Measurements from ENCODE around the gene RAB34.

Gene RAB34

GRCh38 chr17:28728364-28729200, 10.9 kb upstream of the RAB34 start, which contains the start of gene NEK8:
Gene NEK8, plus strand, starts transcription at chr17:28728788. Its CDS starts 26 bp downstream, at chr17:28728814.
- in situ Hi-C loops (cut with HindIII; ENCODE audit: low sequenced_read_pairs) = loop anchor here (10.0 kb wide), 1 partner anchor 206 kb away; no protein-coding TSS in a partner anchor

DNA sequence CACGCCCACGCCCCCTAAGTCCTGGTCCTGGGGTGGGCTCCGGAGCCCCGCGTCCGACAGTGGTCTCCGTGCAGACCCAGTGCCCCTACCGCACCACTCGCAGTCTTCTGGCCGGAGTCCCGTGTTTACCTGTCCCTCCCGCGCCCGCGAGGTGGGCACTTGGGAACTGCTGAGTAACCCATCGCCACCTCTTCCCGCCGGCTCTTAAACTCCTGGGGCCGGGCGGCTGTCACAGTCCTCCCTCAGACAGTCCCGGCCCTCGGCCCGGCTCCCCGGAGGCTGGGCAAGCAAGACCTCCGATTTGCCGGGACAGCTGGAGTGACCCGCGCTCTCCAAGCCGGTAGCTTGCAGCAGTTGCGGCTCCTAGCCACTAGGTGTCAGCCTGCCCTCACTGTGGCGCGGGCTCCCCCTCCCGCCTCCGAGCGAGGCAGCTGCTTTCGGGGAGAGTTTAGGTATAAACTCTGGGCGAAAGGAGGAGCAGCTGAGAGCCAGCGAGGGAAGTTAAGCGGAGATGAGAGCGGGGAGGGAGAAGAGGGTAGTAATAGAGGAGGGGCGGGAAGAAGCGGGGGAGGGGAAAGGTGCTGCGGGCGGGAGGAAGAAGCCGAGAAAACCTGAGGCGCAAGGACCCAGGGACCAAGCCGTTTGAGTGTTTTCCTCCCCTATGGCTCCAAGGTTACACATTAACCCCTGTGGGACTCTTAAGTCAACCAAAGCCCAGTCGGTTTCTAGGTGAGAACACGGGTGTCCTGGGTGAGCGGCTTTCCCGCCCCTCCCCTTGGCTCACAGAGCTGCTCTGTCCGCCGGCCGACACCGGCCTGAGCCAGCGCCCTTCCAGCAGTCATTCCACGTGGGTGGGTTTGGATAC, 9.2 kb upstream of the RAB34 start:
- in situ Hi-C loops (cut with HindIII; ENCODE audit: low sequenced_read_pairs) = loop anchor here (10.0 kb wide), 1 partner anchor 208 kb away; no protein-coding TSS in a partner anchor

- in situ Hi-C loops (cut with HindIII; ENCODE audit: low sequenced_read_pairs) = loop anchor here (10.0 kb wide), 1 partner anchor 209 kb away; no protein-coding TSS in a partner anchor
Observed at GRCh38 chr17:28726226-28726626, 8.6 kb upstream of the RAB34 start, which contains the start of gene TLCD1. Gene TLCD1, minus strand, starts transcription at chr17:28726233. Its CDS starts 136 bp downstream, at chr17:28726097.

DNA sequence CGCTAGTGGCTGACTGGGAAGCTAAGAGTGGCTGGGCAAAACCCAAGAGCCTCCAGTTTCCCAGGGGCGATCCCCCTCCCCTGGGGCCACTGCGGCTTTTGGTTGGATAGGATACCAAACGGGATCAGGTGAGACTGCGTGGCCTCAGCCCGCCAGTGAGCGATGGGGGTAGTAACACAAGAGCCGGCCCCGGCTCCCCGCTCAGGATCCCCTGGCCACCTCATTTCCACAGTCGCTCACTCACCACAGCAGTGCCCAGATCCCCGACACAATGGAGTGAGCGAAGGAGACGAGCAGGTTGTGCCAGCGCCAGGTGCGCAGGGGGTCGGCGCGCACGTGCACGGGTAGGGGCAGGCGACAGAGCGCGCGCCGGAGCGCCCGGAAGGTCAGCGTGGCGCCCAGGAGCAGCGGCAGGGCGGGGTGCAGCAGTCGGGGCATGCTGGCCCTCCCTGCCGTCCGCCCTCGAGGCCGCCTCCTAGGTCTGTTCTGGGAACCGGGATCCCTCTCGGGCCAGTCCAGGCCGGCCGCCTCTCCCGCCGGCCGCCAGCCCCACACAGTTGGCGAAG, 8.1 kb upstream of the RAB34 start:
- in situ Hi-C loops (cut with HindIII; ENCODE audit: low sequenced_read_pairs) = loop anchor here (10.0 kb wide), 1 partner anchor 209 kb away; no protein-coding TSS in a partner anchor

- in situ Hi-C loops (cut with HindIII; ENCODE audit: low sequenced_read_pairs) = loop anchor here (10.0 kb wide), 1 partner anchor 210 kb away; no protein-coding TSS in a partner anchor
Observed at GRCh38 chr17:28725166-28725659, 7.5 kb upstream of the RAB34 start.

GRCh38 chr17:28724500-28725165, 7.0 kb upstream of the RAB34 start:
- in situ Hi-C loops (cut with HindIII; ENCODE audit: low sequenced_read_pairs) = loop anchor here (10.0 kb wide), 1 partner anchor 210 kb away; no protein-coding TSS in a partner anchor

GRCh38 chr17:28723836-28724499, 6.3 kb upstream of the RAB34 start:
- in situ Hi-C loops (cut with HindIII; ENCODE audit: low sequenced_read_pairs) = loop anchor here (10.0 kb wide), 1 partner anchor 211 kb away; no protein-coding TSS in a partner anchor

DNA sequence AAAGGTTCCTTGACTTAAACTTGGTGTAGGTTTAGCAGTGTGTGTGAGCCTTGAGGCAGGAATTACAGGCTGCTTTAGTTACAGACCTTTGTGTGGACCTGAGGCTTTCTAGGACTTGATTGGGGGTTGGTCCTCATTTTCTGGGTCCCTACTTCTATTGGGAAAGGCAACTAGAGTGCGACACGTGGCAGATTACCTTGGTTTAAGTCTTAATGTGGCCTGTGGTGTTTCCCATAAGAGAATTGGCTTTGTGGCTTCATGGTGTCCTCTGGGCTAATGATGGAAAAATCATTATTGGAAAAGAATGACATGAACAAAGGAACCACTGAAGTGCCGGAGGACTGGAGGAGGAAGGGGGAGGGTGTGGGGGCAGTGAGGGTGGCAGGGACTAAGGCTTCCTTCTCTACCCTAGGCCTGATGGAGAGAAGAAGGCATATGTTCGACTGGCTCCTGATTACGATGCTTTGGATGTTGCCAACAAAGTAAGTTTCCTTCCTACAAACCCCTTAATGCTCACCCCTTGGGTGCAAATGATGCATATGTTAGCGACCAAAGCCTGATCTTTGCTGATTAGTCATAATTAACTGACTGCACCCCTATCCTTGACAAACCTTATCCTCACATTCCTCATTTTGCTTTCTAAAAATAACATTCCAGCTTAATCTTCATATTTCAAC, 5.6 kb upstream of the RAB34 start:
- in situ Hi-C loops (cut with HindIII; ENCODE audit: low sequenced_read_pairs) = loop anchor here (10.0 kb wide), 1 partner anchor 212 kb away; no protein-coding TSS in a partner anchor

DNA sequence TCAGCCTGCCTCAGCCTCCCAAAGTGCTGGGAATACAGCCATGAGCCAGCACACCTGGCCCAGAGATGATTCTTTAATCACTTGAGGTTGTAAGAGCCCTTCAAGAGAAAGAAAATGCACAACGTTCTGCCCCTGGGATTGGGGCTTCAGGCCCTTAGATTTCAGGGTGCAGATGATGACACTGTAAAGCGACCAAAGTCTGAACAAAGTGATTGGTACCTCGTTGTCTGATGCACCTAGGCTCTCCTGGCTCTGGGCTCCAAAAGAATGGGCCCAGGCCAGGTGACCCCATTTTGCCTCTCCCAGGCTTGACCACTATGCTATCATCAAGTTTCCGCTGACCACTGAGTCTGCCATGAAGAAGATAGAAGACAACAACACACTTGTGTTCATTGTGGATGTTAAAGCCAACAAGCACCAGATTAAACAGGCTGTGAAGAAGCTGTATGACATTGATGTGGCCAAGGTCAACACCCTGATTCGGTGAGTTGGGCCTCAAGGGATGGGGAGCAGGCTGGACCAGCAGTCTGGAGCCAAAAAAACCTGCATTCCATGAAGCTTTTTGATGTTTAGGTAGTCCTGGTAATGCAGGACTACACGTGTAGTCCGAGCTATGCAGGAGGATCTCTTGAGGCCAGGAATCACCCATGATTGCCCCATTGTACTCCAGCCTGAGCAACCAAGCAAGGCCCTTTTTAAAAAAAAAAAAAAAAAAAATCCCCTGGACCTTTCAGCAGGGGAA, 4.9 kb upstream of the RAB34 start:
- in situ Hi-C loops (cut with HindIII; ENCODE audit: low sequenced_read_pairs) = loop anchor here (10.0 kb wide), 1 partner anchor 212 kb away; no protein-coding TSS in a partner anchor

DNA sequence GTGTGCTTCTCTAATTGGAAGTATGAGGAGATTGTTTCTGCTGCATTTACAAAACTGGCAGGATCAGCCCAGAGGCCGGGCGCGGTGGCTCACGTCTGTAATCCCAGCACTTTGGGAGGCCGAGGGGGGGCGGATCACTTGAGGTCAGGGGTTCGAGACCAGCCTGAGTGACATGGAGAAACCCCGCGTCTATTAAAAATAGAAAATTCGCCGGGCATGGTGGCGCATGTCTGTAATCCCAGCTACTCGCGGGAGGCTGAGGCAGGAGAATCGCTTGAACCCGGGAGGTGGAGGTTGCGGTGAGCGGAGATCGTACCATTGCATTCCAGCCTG, 3.3 kb upstream of the RAB34 start:
- in situ Hi-C loops (cut with HindIII; ENCODE audit: low sequenced_read_pairs) = loop anchor here (10.0 kb wide), 1 partner anchor 214 kb away; no protein-coding TSS in a partner anchor

DNA sequence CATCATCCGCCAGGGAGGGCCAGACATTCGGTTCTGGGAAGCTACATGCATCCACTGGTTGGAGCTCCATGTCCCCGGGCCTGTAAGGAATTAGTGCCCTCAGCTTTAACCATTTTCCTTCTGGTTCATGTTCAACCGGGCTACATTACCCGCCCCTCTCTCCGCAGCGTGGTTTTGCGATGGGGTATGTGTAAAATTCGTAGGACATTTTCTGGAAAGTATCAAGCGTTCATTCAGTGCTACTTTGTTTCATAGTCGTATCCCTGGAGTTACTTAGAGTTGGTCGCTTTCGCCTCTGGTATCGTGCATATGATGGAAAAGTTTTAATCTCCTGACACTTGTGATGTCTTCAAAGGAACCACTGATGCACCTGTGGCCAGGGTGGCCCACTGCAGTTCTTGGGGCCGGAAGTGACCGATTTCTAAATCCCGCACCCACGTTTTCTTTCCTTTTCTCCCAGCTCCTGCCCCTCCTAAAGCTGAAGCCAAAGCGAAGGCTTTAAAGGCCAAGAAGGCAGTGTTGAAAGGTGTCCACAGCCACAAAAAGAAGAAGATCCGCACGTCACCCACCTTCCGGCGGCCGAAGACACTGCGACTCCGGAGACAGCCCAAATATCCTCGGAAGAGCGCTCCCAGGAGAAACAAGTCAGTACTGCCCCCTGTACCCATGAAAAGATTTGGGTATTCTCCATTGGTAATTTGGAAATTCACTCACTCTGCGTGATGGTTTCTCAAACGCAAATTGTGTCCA, 2.8 kb upstream of the RAB34 start:
- in situ Hi-C loops (cut with HindIII; ENCODE audit: low sequenced_read_pairs) = loop anchor here (10.0 kb wide), 1 partner anchor 214 kb away; no protein-coding TSS in a partner anchor

DNA sequence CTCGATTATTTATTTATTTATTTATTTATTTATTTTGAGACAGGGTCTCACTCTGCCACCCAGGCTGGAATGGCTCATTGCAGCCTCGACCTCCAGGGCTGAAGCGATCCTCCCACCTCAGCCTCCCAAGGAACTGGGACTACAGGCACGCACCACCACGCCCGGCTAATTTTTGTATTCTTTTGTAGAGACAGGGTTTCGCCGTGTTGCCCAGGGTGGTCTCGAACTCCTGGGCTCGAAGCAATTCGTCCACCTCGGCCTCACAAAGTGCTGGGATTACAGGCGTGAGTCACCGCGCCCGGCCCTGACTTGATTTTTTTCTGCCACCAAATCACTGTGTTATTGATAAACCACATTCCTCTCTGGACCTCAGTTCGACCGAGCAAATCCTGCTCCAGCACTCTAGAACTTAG, 1.4 kb upstream of the RAB34 start:
- in situ Hi-C loops (cut with HindIII; ENCODE audit: low sequenced_read_pairs) = no loop called here

GRCh38 chr17:28718333-28719020, 809 bp upstream of the RAB34 start:
- in situ Hi-C loops (cut with HindIII; ENCODE audit: low sequenced_read_pairs) = no loop called here

DNA sequence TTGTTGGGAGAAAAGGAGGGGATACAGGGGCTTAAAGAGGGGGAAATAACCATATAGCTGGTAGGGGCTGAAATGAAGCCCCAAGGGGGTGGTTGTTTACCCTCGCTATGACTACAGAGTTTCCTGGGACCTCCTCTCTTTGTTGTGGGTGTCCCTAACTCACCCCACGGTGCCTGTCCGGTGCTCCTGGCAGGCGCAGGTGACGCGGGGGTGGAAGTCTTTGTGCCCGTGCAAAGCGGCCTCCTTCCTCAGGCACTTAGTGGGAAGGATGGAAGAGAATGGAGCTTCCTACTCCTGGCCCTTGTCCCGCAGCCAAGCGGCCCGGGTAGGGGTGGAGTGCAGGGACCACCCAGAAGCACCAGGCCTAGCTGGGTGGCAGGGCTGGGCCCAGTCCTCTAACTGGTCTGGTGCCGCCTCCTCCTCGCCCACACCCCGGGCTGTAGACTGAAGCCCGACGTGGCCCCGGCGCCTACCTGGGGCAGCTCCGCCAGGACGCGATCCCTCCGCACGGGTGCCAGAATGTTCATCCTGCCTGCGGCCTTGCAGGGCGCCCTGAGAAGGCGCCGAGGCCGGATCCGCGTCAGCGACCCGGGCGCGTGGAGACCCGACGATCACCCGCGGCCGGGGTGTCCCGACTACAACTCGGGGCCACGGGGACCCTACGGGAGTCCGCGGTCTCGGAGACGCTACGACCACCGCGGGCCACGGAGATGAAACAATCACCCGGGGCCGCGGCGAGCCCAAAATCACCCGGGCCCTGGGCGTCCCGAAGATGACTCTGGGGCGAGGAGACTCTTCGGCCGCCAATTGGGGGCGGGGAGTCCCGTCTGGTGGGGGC, 709 bp downstream of the RAB34 start:
- in situ Hi-C loops (cut with HindIII; ENCODE audit: low sequenced_read_pairs) = no loop called here

DNA sequence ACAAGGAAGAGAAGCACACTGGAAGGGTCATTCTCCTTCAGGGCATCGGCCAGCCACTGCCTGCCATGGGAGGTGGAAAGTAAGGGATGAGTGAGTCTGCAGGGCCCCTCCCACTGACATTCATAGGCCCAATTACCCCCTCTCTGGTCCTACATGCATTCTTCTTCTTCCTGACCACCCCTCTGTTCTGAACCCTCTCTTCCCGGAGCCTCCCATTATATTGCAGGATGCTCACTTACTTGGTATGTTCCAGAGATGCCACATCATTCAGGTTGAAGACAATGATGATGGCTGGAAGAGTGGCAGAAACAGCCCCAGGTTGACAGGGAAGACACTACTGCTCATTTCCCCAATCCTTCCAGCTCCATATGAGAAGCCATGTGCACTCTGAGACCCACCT, 2.5 kb downstream of the RAB34 start:
- in situ Hi-C loops (cut with HindIII; ENCODE audit: low sequenced_read_pairs) = no loop called here

DNA sequence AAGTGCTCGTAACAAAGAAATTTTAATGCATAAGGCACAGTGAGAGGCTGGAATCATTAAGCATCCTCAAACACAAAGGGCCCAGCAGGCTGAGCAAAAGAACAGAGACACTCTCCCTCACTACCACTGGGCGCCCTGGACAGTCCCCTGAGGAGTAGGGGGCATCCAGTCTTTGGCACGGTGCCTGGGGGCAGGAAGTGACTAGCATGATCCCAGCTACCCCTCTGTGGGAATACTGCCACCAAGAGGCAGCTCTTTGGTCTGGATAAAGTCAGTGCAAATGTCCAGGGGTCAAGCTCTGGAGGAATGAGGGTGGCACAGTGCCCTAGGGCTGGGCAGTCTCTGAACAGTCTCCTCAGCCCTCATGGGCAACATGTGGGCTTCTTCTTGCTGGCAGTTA, 3.4 kb downstream of the RAB34 start:
- in situ Hi-C loops (cut with HindIII; ENCODE audit: low sequenced_read_pairs) = no loop called here
